Measurements from ENCODE around the gene CD247.

Gene CD247

GRCh38 chr1:167412072-167412471 lies 106.3 kb downstream of the CD247 start:
- TF ChIP-seq CTCF (IDR thresholded peaks at IDR 0.05; ENCODE audit: low read depth, low read length, missing control alignments): no peak
- DNase-seq (ENCODE audit: low read depth): no peak
- no peak overlapping the region for H3K4me3 ChIP-seq (ENCODE audit: low read depth, low read length)

GRCh38 chr1:167409183-167409582 lies 109.1 kb downstream of the CD247 start:
- no peak for DNase-seq (ENCODE audit: low read depth)
- no peak overlapping the region for H3K4me3 ChIP-seq (ENCODE audit: low read depth, low read length)
- TF ChIP-seq CTCF (IDR thresholded peaks at IDR 0.05; ENCODE audit: low read depth, low read length, missing control alignments): peak; percentile 43

- no peak for DNase-seq (ENCODE audit: low read depth)
- TF ChIP-seq CTCF (IDR thresholded peaks at IDR 0.05; ENCODE audit: low read depth, low read length, missing control alignments): no peak
- no peak overlapping the region for H3K4me3 ChIP-seq (ENCODE audit: low read depth, low read length)
These were observed 110.0 kb downstream of the CD247 start for GRCh38 chr1:167408355-167408754.

GRCh38 chr1:167404908-167405307 lies 113.4 kb downstream of the CD247 start:
- DNase-seq (ENCODE audit: low read depth): no peak
- no peak overlapping the region for H3K4me3 ChIP-seq (ENCODE audit: low read depth, low read length)
- no peak for TF ChIP-seq CTCF (IDR thresholded peaks at IDR 0.05; ENCODE audit: low read depth, low read length, missing control alignments)

- DNase-seq (ENCODE audit: low read depth): no peak
- no peak for TF ChIP-seq CTCF (IDR thresholded peaks at IDR 0.05; ENCODE audit: low read depth, low read length, missing control alignments)
- H3K4me3 ChIP-seq (ENCODE audit: low read depth, low read length): no peak overlapping the region
These were observed 114.0 kb downstream of the CD247 start for GRCh38 chr1:167404161-167404888.

GRCh38 chr1:167401260-167401873 lies 117.0 kb downstream of the CD247 start:
- peak; percentile 31 for DNase-seq (ENCODE audit: low read depth)
- TF ChIP-seq CTCF (IDR thresholded peaks at IDR 0.05; ENCODE audit: low read depth, low read length, missing control alignments): peak; percentile 61
- no peak overlapping the region for H3K4me3 ChIP-seq (ENCODE audit: low read depth, low read length)
